ENCODE data around the gene CUX1. TPM values are rescaled to one million over a fixed set of nuclear protein-coding genes. Genes with fewer than 3 reads are reported as not detected.
"Not testable (repeated sequence)": the region's sequence is repeated elsewhere in the genome, so short reads cannot be mapped to it uniquely, and the experiment has no call there.

Gene CUX1
- total RNA-seq, 1 donor from 2014 or later: 15.1 TPM

DNA sequence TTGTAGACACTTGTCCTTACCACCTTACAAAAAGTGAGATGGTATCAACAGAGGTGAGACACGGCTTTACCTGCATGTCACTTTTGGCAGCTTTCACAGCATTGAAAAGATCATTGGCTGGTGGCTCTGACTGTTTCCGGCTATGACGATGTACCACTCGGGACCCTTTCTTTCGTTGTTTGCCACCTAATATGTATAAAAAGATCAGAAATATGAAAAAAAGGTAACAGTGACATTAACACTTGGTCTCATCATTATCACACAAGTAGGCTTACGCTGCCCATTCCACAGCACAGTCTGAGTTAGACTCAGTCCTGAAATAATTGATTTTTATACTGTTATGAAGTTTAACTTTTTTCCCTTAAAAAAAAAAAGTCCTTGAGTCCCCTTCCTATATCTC lies 509.8 kb downstream of the CUX1 start:
- DNase-seq (ENCODE audit: low read depth in 2 of 2): not testable (repeated sequence)

DNA sequence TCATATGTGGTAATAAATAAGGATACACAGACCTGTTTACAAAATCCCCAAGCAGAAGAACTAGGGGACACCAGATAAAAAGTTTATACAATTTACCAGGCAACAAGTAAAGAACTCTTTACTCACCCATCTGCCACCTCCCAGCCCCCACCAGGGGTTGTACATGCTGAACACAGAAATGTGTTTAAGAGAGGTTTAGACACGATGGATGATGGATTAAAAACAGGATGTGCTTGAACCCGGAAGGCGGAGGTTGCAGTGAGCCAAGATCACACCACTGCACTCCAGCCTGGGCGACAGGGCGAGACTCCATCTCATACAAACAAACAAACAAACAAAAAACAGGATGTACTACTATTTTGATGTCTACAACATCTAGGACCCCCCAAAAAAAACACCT lies 511.4 kb downstream of the CUX1 start:
- not testable (repeated sequence) for DNase-seq (ENCODE audit: low read depth in 2 of 2)

DNA sequence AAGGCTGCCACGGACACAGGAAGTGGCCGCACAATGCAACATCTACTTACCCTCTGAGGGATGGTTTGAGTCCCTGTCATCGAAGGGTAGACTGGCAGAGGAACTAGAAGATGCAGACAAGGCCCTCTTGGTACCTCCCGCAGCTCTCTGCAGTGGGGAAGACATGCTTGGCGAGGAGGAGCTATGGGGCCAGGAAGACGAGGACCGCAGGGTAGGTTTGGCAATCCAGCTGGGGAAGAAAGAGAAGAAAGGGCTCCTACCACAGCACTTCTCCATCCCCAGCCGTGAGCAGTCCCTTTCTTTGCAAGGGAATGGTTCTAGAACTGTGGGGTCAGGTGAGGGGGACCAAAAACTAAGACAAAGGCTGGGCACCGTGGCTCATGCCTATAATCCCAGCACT lies 511.9 kb downstream of the CUX1 start:
- not testable (repeated sequence) for DNase-seq (ENCODE audit: low read depth in 2 of 2)

DNA sequence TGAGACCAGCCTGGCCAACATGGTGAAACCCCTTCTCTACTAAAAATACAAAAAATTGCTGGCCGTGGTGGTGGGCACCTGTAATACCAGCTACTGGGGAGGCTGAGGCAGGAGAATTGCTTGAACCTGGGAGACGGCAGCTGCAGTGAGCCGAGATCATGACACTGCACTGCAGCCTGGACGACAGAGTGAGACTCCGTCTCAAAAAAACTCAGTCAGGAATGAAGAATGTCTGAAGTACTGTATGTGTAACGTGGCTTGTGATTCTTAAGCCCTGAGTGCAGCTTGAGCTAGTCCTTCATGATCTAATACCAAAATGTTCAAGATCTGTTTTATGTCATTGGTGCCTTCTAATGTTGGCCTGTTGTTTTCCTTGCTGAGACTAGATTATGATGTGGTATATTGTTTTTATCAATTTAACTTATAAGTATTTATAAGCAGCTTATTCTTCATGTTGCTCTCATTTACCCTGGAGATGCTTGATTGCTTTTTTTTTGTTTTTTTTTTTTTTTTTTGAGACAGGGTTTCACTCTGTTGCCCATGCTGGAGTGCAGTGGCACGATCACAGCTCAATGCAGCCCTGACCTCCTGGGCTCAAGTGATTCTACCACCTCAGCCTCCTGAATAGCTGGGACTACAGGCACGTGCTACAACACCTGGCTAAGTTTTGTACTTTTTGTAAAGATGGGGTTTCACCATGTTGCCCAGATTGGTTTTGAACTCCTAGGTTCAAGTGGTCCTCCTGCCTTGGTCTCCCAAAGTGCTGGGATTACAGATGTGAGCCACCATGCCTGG lies 513.4 kb downstream of the CUX1 start:
- not testable (repeated sequence) for DNase-seq (ENCODE audit: low read depth in 2 of 2)

Other genes starting within 250 kb of the CUX1 start
- gene MYL10, start 188.3 kb upstream of the CUX1 start, total RNA-seq: not detected in 2 replicates

All from dermis microvascular lymphatic vessel endothelial cell (primary cell).